GM19452 (cell line): ENCODE measurements around the gene DHX34.

Source experiments
- ATAC-seq: cut with Tn5 transposase; IDR thresholded peaks from one replicate; pipeline ENCODE4 v1.9.1; 2021; ENCODE audit not compliant: unreplicated experiment

The DHX34 gene

GRCh38 chr19:47415953-47416642 lies 67.0 kb downstream of the DHX34 start:
- no peak for ATAC-seq

- ATAC-seq = no peak
Observed at GRCh38 chr19:47416643-47416985, 67.5 kb downstream of the DHX34 start.

DNA sequence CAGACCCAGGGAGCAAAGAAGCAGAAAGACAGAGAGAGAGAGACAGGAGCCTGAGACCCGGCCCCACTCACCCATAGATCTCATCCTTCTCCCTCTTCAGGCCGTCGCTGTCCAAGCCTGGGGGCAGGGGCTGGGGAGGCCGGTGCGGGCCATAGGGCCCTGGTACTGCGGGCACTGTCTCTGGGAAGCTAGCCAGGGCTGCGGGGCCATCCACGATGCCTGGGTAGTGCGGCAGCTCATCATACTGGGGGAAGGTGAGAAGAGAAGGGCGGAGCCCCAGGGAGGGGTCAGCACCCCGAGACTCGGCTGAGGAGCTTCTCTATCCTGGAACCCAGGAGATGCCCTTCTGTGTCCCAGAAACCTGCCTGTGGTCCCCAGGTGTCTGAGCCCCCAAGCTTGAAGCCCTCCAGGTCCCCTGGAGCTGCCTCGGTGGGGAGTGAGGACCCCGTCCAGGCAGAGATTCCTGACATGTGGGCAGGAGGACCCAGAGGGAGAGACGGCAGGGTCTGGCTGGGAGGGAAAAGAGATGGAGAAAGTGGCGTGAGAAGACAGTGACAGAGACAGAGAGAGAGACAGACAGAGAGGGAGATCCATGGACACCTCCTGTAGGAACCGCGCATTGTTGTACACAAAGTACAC lies 68.1 kb downstream of the DHX34 start:
- no peak for ATAC-seq

DNA sequence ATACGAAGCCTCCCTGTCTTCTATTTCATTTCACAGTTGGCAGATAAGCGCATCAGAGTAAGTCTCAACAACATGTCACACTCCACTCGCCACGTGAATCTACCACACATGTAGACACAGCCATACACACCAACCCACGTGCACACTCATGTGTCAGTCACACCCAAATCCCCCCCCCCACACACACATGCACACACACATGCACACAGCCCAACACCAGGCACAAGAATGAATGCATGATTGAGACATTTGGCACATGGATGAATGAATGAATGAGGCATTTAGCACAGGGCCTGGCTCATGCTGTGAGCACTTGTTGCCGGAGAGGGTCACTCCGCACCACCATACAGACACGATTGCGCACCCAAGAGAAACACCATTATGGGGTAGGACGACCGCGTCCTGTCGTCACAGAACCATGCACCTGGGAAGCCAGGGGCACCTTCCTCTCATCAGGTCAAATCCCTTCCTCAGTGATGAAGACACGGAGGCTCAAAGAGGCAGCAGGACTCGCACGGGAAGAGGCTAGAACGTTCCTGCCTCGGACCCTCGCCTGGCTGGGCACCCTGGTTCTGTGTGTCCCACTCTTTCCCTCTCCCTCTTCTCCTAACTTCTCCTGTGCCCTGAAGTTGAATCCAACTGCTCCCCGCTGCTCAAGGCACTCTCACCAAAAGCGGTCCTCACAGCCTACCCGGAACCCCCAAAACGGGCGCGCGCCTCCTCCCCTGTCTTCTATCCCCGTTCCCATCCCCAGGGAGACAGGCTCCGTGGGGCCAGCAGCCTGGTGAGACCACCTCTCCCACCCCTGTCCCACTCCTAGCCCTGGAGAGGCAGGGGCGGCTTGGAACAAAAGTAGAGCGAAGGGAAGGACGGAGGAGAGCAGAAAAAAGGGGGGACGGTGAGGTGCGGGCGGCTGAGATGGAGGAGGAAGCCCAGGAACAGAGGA lies 68.9 kb downstream of the DHX34 start:
- ATAC-seq = no peak

DNA sequence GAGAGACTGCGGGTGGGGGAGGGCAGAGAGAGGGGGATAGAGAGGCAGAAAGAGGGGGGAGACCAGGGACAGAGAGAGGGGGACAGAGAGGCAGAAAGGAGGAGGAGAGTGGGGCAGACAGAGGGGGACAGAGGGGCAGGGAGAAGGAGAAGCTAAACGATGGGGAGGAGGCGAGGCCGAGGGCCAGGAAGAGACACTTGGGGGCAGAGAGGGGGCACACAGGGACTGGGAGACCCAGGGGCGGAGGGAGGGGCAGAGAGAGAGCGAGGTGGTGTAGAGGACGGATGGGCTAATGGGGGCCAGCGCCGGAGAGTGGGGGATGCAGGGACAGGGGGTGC lies 69.5 kb downstream of the DHX34 start:
- no peak for ATAC-seq

- ATAC-seq = no peak
Observed at GRCh38 chr19:47419030-47419783, 70.1 kb downstream of the DHX34 start, which contains the start of gene MEIS3. Gene MEIS3, minus strand, starts transcription at chr19:47419527. Its CDS starts 446 bp downstream, at chr19:47419081.

- ATAC-seq = no peak
Observed at GRCh38 chr19:47419789-47420188, 70.7 kb downstream of the DHX34 start.

DNA sequence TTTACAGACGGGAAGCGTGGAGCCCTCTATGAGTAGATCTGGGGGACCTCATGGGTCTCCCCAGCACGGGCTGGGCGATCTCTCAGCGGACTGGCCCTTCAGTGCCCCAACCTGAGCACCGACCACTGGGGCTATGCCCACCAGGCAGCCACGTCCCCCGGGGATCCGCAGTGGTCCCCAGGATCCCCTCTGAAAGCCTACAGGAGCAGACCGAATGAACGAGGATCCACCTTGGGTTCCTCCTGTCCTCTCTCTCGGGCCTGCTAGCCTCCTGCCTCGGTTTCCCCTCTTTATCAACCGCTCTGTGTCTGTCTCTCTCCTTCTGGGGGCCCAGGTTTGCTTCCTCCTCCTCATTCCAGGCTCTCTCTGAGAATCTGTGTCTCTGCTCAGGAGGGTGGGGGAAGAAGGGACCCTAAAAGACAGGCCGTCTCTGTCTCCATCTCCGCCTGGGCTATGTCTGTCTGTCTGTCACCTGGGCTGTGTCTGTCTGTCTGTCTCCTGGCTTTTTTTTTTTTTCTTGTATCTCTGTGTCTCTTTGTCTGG lies 72.2 kb downstream of the DHX34 start:
- no peak for ATAC-seq

GRCh38 chr19:47421844-47422395 lies 72.8 kb downstream of the DHX34 start:
- ATAC-seq = no peak

GRCh38 chr19:47422417-47423163 lies 73.5 kb downstream of the DHX34 start:
- no peak for ATAC-seq

- no peak for ATAC-seq
Observed at GRCh38 chr19:47423203-47423882, 74.2 kb downstream of the DHX34 start.

DNA sequence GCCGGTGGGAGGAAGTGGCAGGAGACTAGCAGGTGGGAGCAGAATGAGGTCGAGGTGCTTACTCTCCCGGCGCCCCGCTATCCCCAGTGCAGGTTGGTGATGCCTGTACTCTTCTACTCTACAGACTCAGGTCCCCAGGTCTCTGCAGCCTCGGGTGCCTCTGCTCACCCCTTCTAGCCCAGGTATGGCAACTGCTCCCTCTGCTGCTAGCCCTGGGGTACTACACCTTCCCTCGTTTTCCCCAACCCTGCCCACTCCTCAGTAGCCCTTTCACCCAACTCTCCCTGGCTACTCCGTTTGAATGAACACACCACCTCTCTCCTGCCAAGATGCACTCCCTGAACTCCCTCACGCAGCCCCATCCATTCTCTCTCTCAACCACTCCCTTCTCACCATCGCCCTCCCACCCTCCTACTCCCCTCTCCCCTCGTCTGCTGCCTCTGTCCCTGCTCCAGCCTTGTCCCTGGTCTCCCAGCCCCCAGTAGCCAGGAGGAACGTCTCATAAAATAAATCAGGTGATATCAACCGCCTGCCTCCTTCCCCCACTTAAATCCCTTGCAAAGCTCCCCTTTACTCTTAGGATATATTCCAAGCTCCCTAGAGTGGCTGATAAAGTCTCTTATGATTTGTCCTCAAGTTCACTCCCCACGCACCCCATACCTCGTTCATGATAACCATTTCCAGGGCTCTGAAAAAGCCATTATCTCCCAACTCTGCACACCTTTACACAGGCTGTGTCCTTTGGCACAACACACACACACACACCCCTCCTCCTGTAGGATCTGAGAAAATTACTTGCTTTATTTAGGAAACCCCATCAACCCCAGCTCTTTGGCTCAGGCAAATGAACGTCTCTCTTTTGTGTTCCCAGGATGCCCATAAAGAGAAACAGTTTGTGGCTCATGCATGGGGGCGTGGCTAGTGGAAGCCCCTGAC lies 78.4 kb downstream of the DHX34 start:
- no peak for ATAC-seq

DNA sequence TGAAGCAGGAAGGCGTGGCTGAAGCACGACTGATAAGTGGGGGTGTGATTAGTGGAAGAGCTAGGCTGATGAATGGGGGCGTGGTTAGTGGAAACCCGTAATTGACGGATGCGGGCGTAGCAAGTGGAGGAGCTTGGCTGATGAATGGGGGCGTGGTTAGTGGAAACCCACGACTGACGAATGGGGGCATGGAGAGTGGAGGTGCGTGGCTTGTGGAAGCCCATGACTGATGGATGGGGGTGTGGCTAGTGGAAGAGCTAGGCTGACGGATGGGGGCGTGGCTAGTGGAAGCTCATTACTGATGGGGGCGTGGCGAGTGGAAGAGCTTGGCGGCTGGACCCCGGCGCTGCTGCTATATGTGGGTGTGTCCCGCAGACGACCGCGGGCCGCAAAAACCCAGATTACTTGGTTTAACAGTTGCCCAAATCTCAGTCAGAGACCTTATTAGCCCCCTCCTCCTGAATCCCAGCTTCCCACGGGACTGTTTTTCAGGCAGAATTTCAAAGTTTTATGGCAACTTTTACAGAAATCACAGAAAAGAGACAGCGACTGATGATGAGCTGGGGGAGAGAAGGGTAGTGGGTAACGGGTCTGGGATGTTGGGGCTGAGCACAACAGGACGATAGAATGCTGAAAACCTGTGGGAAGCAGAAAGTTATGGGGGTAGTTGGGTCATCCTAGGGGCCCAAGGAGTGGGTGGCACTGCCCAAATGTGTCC lies 79.2 kb downstream of the DHX34 start:
- no peak for ATAC-seq

- ATAC-seq = no peak
Observed at GRCh38 chr19:47429140-47429793, 80.2 kb downstream of the DHX34 start.

GRCh38 chr19:47430041-47430802 lies 81.1 kb downstream of the DHX34 start:
- ATAC-seq = no peak

DNA sequence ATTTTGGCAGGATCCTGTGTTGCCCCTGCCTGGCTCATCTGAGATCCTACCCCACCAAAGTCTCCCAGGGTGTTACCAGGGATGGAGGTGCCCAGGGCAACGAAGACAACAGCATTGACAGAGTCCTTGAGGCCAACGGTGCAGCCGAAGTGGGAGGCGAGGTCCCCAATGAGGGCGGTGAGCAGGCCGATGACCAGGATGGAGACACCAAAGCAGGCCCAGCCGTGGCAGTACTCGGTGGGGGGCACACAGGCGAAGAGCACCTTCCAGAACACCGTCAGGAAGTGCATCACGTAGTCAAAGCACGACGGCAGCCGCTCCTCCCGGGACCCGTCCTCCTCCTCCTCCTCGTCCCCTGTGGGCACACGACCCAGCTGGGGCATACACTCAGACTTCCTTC lies 83.0 kb downstream of the DHX34 start:
- ATAC-seq = no peak
